ENCODE results near the gene RPL7A. TPM values are rescaled to one million over a fixed set of nuclear protein-coding genes. Genes with fewer than 3 reads are reported as not detected.

The RPL7A gene
- polyA plus RNA-seq, 1 donor (not counting 4 experiments of a cell fraction or from before 2014, with no cell fraction given), result 2,684 TPM

- Histone ChIP-seq H3K4me3 (ENCODE audit: control insufficient read depth in 2 of 3, extremely low read depth in 1 of 3, insufficient read depth in 2 of 3, low read depth in 1 of 3, low read length in 3 of 3) (no peak overlapping the region), H4K20me1 (ENCODE audit: control insufficient read depth, extremely low read depth, insufficient read depth, low read length) (no peaks in the 10 kb centered on the region), H3K4me1 (ENCODE audit: control insufficient read depth, extremely low read depth, insufficient read depth, low read length) (no peaks in the 10 kb centered on the region), H3K27ac (ENCODE audit: control insufficient read depth, insufficient read depth, low read length) (no peak overlapping the region), H3K4me2 (ENCODE audit: control insufficient read depth, extremely low read depth, insufficient read depth, low read depth, low read length) (no peak overlapping the region), H3K79me2 (ENCODE audit: control insufficient read depth, insufficient read depth, low read length) (no peaks in the 10 kb centered on the region), H3K9ac (ENCODE audit: control insufficient read depth, extremely low read depth, insufficient read depth, low read length) (no peak overlapping the region), H3K27me3 (ENCODE audit: control insufficient read depth, extremely low read depth, insufficient read depth, low read length) (peaks cover 15% of the 10 kb centered on the region), H3K9me3 (ENCODE audit: control insufficient read depth, low read depth, low read length) (no peaks in the 10 kb centered on the region), H2AFZ (ENCODE audit: control insufficient read depth, low read length) (no peak overlapping the region), H3K9me1 (ENCODE audit: control insufficient read depth, extremely low read depth, insufficient read depth, low read length) (no peaks in the 10 kb centered on the region), H3K36me3 (ENCODE audit: control insufficient read depth in 2 of 2, extremely low read depth in 1 of 2, insufficient read depth in 2 of 2, low read length in 2 of 2) (no peaks in the 10 kb centered on the region)
- no peak for DNase-seq (ENCODE audit: low read depth, low spot score)
- FAIRE-seq, result no peak
- dilution Hi-C loops (cut with MboI; ENCODE audit: extremely low pct_ligation_motif_present, low sequenced_read_pairs), result no loop called here
- TF ChIP-seq CTCF (optimal IDR thresholded peaks at IDR 0.05 in 1 of 3, IDR thresholded peaks at IDR 0.05 in 1 of 3, conservative IDR thresholded peaks at IDR 0.05 in 1 of 3; ENCODE audit: extremely low read depth in 1 of 3, insufficient read depth in 2 of 3, low read length in 3 of 3) (no peak), EZH2 (IDR thresholded peaks at IDR 0.05; ENCODE audit: low read length) (no peak)
Measured at GRCh38 chr9:133393399-133393798, 45.4 kb downstream of the RPL7A start.

- Histone ChIP-seq H3K4me2 (ENCODE audit: control insufficient read depth, extremely low read depth, insufficient read depth, low read depth, low read length) (no peak overlapping the region), H3K36me3 (ENCODE audit: control insufficient read depth in 2 of 2, extremely low read depth in 1 of 2, insufficient read depth in 2 of 2, low read length in 2 of 2) (no peaks in the 10 kb centered on the region), H2AFZ (ENCODE audit: control insufficient read depth, low read length) (no peak overlapping the region), H3K9ac (ENCODE audit: control insufficient read depth, extremely low read depth, insufficient read depth, low read length) (no peak overlapping the region), H3K9me1 (ENCODE audit: control insufficient read depth, extremely low read depth, insufficient read depth, low read length) (no peaks in the 10 kb centered on the region), H3K27ac (ENCODE audit: control insufficient read depth, insufficient read depth, low read length) (no peak overlapping the region), H3K27me3 (ENCODE audit: control insufficient read depth, extremely low read depth, insufficient read depth, low read length) (peaks cover 15% of the 10 kb centered on the region), H3K4me3 (ENCODE audit: control insufficient read depth in 2 of 3, extremely low read depth in 1 of 3, insufficient read depth in 2 of 3, low read depth in 1 of 3, low read length in 3 of 3) (no peak overlapping the region), H3K9me3 (ENCODE audit: control insufficient read depth, low read depth, low read length) (no peaks in the 10 kb centered on the region), H3K4me1 (ENCODE audit: control insufficient read depth, extremely low read depth, insufficient read depth, low read length) (no peaks in the 10 kb centered on the region), H3K79me2 (ENCODE audit: control insufficient read depth, insufficient read depth, low read length) (no peaks in the 10 kb centered on the region), H4K20me1 (ENCODE audit: control insufficient read depth, extremely low read depth, insufficient read depth, low read length) (no peaks in the 10 kb centered on the region)
- dilution Hi-C loops (cut with MboI; ENCODE audit: extremely low pct_ligation_motif_present, low sequenced_read_pairs), result no loop called here
- DNase-seq (ENCODE audit: low read depth, low spot score) (no peak), FAIRE-seq (no peak)
- TF ChIP-seq EZH2 (IDR thresholded peaks at IDR 0.05; ENCODE audit: low read length) (no peak), CTCF (optimal IDR thresholded peaks at IDR 0.05 in 1 of 3, IDR thresholded peaks at IDR 0.05 in 1 of 3, conservative IDR thresholded peaks at IDR 0.05 in 1 of 3; ENCODE audit: extremely low read depth in 1 of 3, insufficient read depth in 2 of 3, low read length in 3 of 3) (peak in 1 of 3 experiments; percentile 24)
Measured at GRCh38 chr9:133394687-133395271, 46.8 kb downstream of the RPL7A start.
